Mucosa of descending colon (tissue), 3 donors: ENCODE data around the gene USP35. TPM values are rescaled to one million over a fixed set of nuclear protein-coding genes. Genes with fewer than 3 reads are reported as not detected.
A peak's percentile ranks its signal among the peaks of the same experiment; 100 is the strongest.

ENCODE experiments used
- ATAC-seq: fragments of 200-7000 bp; cut with Tn5 transposase; one replicate; pipeline ENCODE4 v1.9.1; 2020; ENCODE audit warnings: mild to moderate bottlenecking, moderate library complexity
- DNase-seq, 3 donors: peaks; one replicate each; pipeline ENCODE4 v3.0.0-alpha.2; 2020
- H3K36me3 ChIP-seq: fragments of 200-600 bp; one replicate; pipeline ENCODE4 v1.8.0; 2021; ENCODE audit warnings: low read depth, mild to moderate bottlenecking
- H3K4me1 ChIP-seq: fragments of 200-600 bp; one replicate; pipeline ENCODE4 v1.8.0; 2021; ENCODE audit warnings: low read depth, mild to moderate bottlenecking
- H3K4me3 ChIP-seq: fragments of 200-600 bp; one replicate; pipeline ENCODE4 v1.8.0; 2021; ENCODE audit warnings: mild to moderate bottlenecking
- H3K9me3 ChIP-seq: fragments of 200-600 bp; one replicate; pipeline ENCODE4 v1.8.0; 2021; ENCODE audit warnings: mild to moderate bottlenecking
- intact Hi-C, 2 donors: fragments of 100-400 bp; cut with DNase I in 1 of 2; cut with micrococcal nuclease in 1 of 2; formaldehyde crosslinking; loops; one replicate each; pipeline versions ENCODE4 v1.11.0 to v1.11.1; 2022; cut with DNase I, micrococcal nuclease
- total RNA-seq, 3 donors: library from RNA; stranded (reverse); fragmentation: NEBNext Ultra II Directional in 2 of 3; extraction: Animal tissue kit (Norgen Biotek cat#: 25700) in 2 of 3; gene quantifications; one replicate each; pipeline versions ENCODE4 v1.2.1 to v1.2.4, GENCODE V29; 2021 to 2023
- TF ChIP-seq, protein P1 (sequence below): fragments of 200-600 bp; IDR thresholded peaks from one replicate; pipeline ENCODE4 v1.8.0; 2022; ENCODE audit warnings: antibody characterized with exemption, mild to moderate bottlenecking
- donor health status: DM: no; HTN: no; CAD: no; lungs with moderate emphysema.
- donor health status: DM: no; HTN: no; CAD: no.
- donor health status: DM: no; HTN: yes; CAD: no.

USP35 gene
- total RNA-seq, 3 donors from 2014 or later, result 3.9 to 11.1 (median 4.9) TPM

GRCh38 chr11:78190374-78190773 lies 1.7 kb downstream of the USP35 start:
- DNase-seq (peak in 1 of 3 donors; percentile 31), ATAC-seq (no peak)
- intact Hi-C loops, result no loop called here
- H3K9me3 ChIP-seq, result no peaks in the 10 kb centered on the region
- H3K36me3 ChIP-seq, result no peaks in the 10 kb centered on the region
- no peak overlapping the region for H3K4me3 ChIP-seq
- H3K4me1 ChIP-seq, result peaks cover 14% of the 10 kb centered on the region
- TF ChIP-seq, protein P1, sequence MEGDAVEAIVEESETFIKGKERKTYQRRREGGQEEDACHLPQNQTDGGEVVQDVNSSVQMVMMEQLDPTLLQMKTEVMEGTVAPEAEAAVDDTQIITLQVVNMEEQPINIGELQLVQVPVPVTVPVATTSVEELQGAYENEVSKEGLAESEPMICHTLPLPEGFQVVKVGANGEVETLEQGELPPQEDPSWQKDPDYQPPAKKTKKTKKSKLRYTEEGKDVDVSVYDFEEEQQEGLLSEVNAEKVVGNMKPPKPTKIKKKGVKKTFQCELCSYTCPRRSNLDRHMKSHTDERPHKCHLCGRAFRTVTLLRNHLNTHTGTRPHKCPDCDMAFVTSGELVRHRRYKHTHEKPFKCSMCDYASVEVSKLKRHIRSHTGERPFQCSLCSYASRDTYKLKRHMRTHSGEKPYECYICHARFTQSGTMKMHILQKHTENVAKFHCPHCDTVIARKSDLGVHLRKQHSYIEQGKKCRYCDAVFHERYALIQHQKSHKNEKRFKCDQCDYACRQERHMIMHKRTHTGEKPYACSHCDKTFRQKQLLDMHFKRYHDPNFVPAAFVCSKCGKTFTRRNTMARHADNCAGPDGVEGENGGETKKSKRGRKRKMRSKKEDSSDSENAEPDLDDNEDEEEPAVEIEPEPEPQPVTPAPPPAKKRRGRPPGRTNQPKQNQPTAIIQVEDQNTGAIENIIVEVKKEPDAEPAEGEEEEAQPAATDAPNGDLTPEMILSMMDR, result no peak

- no peaks in the 10 kb centered on the region for H3K9me3 ChIP-seq
- TF ChIP-seq, protein P1, result no peak
- DNase-seq, result peak in 1 of 3 donors; percentile 32
- H3K4me3 ChIP-seq, result no peak overlapping the region
- intact Hi-C loops, result no loop called here
- no peak for ATAC-seq
- no peaks in the 10 kb centered on the region for H3K36me3 ChIP-seq
- H3K4me1 ChIP-seq, result peaks cover 14% of the 10 kb centered on the region
These were observed 2.3 kb downstream of the USP35 start for GRCh38 chr11:78190871-78191538.

DNA sequence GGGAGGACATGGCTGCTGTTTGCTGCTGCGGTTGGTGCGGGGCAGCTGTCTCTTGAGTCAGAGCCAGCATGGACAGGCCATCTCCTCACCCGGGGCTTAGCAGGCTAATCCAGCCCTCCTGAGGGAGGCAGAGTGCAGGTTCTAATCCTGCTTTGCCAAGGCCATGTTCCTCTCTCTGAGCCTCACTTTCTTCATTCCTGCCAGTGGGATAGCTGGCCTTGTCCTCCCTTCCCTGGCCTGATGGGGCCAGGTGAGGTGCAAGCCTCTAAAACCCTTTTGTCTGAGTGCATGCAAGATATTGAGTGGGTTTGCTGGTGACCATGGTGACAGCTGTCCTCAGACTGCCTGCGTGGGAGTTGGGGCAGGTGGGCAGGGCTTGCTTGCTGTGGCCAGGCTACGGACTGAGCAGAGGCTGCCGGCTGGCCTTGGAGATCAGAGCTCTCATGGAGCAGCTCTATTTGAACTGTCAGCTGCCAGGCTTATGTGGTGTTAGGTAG lies 3.6 kb downstream of the USP35 start:
- Histone ChIP-seq H3K9me3 (no peaks in the 10 kb centered on the region), H3K4me1 (peaks cover 9% of the 10 kb centered on the region), H3K36me3 (no peaks in the 10 kb centered on the region), H3K4me3 (no peak overlapping the region)
- DNase-seq (peak in 1 of 3 donors; percentile 36), ATAC-seq (no peak)
- intact Hi-C loops, result no loop called here
- TF ChIP-seq, protein P1, result no peak

DNA sequence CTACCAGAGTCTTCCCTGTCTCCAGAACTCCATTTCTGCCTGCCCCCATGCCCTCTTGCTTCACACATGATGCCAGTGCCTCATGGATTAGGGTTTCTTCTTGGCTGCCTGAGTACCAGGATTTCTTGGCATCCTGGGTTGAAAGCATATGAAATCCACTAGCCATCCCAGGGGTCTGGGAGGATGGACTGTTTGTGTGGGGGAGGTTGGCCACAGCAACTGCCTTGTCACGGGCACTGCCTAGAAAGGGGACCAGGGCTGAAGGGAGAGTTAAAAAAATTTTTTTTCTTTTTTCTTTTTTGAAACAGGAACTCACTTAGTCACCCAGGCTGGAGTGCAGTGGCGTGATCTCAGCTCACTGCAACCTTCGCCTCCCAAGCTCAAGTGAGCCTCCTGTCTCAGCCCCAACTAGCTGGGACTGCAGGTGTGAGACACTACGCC lies 4.2 kb downstream of the USP35 start:
- ATAC-seq (no peak), DNase-seq (no peak)
- H3K36me3 ChIP-seq, result no peaks in the 10 kb centered on the region
- H3K4me3 ChIP-seq, result no peak overlapping the region
- no peaks in the 10 kb centered on the region for H3K9me3 ChIP-seq
- intact Hi-C loops, result no loop called here
- TF ChIP-seq, protein P1, result no peak
- H3K4me1 ChIP-seq, result peaks cover 7% of the 10 kb centered on the region

GRCh38 chr11:78193806-78194205 lies 5.1 kb downstream of the USP35 start:
- DNase-seq (no peak), ATAC-seq (no peak)
- H3K4me1 ChIP-seq, result peaks cover 7% of the 10 kb centered on the region
- H3K9me3 ChIP-seq, result no peaks in the 10 kb centered on the region
- TF ChIP-seq, protein P1, result no peak
- H3K4me3 ChIP-seq, result no peak overlapping the region
- no peaks in the 10 kb centered on the region for H3K36me3 ChIP-seq
- intact Hi-C loops, result no loop called here
